ENCODE measurements around the gene TMEM141.
"Not testable (repeated sequence)": the region's sequence is repeated elsewhere in the genome, so short reads cannot be mapped to it uniquely, and the experiment has no call there.

DNA sequence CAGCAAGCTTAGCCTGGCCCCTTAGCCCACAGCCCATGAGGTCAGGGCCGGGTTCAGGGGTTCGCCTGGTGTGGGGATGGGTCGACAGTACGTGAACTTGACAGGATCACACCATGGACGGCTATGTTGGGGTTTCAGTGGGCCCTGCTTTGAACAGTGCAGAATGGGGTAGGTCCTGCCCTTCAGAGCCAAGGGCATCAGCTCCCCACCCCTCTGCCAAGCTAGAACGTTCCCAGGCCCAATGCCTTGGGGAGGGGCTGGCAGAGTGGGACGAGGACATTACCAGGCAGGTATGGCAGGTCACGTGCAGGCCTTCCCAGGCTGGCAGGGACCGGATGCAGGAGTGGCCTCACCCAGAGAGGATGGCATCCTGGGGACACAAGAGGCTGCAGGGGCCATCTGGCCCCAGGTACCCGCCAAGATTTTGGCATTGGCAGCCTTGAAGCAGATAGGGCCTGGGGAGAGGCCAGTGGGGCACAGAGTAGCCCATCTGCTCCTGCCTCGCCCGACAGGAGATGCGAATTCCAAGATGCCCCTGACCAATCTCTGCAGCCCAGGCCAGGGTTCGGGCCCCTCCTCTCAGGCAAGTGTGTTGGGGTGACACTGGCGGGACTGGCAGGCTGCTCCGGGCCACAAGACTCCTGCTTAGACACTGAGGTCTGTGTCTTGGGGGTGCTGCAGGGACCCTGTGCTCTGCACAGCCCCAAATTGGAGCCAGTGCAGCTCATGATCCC, 50.7 kb downstream of the TMEM141 start:
- TF ChIP-seq, protein P1, sequence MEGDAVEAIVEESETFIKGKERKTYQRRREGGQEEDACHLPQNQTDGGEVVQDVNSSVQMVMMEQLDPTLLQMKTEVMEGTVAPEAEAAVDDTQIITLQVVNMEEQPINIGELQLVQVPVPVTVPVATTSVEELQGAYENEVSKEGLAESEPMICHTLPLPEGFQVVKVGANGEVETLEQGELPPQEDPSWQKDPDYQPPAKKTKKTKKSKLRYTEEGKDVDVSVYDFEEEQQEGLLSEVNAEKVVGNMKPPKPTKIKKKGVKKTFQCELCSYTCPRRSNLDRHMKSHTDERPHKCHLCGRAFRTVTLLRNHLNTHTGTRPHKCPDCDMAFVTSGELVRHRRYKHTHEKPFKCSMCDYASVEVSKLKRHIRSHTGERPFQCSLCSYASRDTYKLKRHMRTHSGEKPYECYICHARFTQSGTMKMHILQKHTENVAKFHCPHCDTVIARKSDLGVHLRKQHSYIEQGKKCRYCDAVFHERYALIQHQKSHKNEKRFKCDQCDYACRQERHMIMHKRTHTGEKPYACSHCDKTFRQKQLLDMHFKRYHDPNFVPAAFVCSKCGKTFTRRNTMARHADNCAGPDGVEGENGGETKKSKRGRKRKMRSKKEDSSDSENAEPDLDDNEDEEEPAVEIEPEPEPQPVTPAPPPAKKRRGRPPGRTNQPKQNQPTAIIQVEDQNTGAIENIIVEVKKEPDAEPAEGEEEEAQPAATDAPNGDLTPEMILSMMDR (conservative IDR thresholded peaks at IDR 0.05 in 1 of 2, IDR thresholded peaks at IDR 0.05 in 1 of 2; ENCODE audit: low read depth in 1 of 2, low read length in 2 of 2): not testable (repeated sequence)
- TF ChIP-seq EZH2 (IDR thresholded peaks at IDR 0.05; ENCODE audit: low read length, missing control alignments): not testable (repeated sequence)

Data from fibroblast of lung (primary cell).